ENCODE data around the gene GFRA4. TPM values are rescaled to one million over a fixed set of nuclear protein-coding genes. Genes with fewer than 3 reads are reported as not detected.

Gene GFRA4
- total RNA-seq, 6 experiments from 2014 or later: not detected

GRCh38 chr20:3654326-3655130 lies 8.7 kb downstream of the GFRA4 start:
- intact Hi-C loops (cut with DNase I): no loop called here
- no peaks in the 10 kb centered on the region for H3K27me3 ChIP-seq
- no peak overlapping the region for H3K27ac ChIP-seq
- no peaks in the 10 kb centered on the region for H3K4me1 ChIP-seq
- peaks cover 0 to 11% (median 4%) of the 10 kb centered on the region in 4 donors for H3K36me3 ChIP-seq
- no peaks in the 10 kb centered on the region for H3K9me3 ChIP-seq
- TF ChIP-seq, protein P1, sequence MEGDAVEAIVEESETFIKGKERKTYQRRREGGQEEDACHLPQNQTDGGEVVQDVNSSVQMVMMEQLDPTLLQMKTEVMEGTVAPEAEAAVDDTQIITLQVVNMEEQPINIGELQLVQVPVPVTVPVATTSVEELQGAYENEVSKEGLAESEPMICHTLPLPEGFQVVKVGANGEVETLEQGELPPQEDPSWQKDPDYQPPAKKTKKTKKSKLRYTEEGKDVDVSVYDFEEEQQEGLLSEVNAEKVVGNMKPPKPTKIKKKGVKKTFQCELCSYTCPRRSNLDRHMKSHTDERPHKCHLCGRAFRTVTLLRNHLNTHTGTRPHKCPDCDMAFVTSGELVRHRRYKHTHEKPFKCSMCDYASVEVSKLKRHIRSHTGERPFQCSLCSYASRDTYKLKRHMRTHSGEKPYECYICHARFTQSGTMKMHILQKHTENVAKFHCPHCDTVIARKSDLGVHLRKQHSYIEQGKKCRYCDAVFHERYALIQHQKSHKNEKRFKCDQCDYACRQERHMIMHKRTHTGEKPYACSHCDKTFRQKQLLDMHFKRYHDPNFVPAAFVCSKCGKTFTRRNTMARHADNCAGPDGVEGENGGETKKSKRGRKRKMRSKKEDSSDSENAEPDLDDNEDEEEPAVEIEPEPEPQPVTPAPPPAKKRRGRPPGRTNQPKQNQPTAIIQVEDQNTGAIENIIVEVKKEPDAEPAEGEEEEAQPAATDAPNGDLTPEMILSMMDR (IDR thresholded peaks at IDR 0.05): no peak
- no peak for TF ChIP-seq POLR2A (IDR thresholded peaks at IDR 0.05)
- no peak overlapping the region for H3K4me3 ChIP-seq
- WGBS (ENCODE audit: insufficient coverage, low coverage, low lambda C conversion rate, missing lambda C conversion rate): 79% methylated on average over 9 of the region's 17 CpGs
- DNase-seq (peak in 1 of 3 donors; percentile 23), ATAC-seq (no peak)

GRCh38 chr20:3653921-3654320 lies 9.3 kb downstream of the GFRA4 start:
- no peak for TF ChIP-seq POLR2A (IDR thresholded peaks at IDR 0.05)
- TF ChIP-seq, protein P1 (IDR thresholded peaks at IDR 0.05): no peak
- Histone ChIP-seq H3K4me3 (no peak overlapping the region), H3K36me3 (peaks cover 0 to 15% (median 7%) of the 10 kb centered on the region in 4 donors), H3K9me3 (no peaks in the 10 kb centered on the region), H3K27me3 (no peaks in the 10 kb centered on the region), H3K4me1 (no peaks in the 10 kb centered on the region), H3K27ac (no peak overlapping the region)
- 25% methylated on average over 1 of the region's 2 CpGs for WGBS (ENCODE audit: insufficient coverage, low coverage, low lambda C conversion rate, missing lambda C conversion rate)
- intact Hi-C loops (cut with DNase I): no loop called here
- no peak for ATAC-seq
- DNase-seq: no peak

GRCh38 chr20:3652676-3653596 lies 10.3 kb downstream of the GFRA4 start:
- peak in 1 of 3 donors; percentile 27 for DNase-seq
- H3K27me3 ChIP-seq: no peaks in the 10 kb centered on the region
- H3K4me3 ChIP-seq: no peak overlapping the region
- TF ChIP-seq, protein P1 (IDR thresholded peaks at IDR 0.05): no peak
- TF ChIP-seq POLR2A (IDR thresholded peaks at IDR 0.05): no peak
- intact Hi-C loops (cut with DNase I): no loop called here
- no peaks in the 10 kb centered on the region for H3K9me3 ChIP-seq
- no peaks in the 10 kb centered on the region for H3K4me1 ChIP-seq
- H3K27ac ChIP-seq: no peak overlapping the region
- ATAC-seq: peak in 1 of 4 donors; percentile 19
- H3K36me3 ChIP-seq: peaks cover 0 to 23% (median 10%) of the 10 kb centered on the region in 4 donors
- 64% methylated on average over 6 of the region's 10 CpGs for WGBS (ENCODE audit: insufficient coverage, low coverage, low lambda C conversion rate, missing lambda C conversion rate)

DNA sequence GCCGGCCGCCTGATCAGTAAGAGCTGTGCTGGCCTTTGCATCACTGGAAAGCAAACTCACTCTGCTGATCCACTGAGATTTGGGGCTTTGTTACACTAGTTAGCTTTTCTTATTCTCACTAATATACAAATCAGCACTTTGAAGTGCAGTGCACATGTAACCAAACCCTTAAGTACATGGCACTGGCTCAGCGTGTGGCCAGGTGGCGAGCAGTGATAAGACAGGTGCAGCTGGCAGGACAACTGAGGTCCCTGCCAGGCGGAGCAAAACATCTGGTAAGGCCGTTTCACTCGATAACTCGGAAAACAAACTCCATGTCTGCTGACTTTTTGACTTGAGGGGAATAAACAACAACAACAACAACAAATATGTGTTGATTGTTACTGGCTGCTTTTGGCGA lies 11.0 kb downstream of the GFRA4 start:
- Histone ChIP-seq H3K27me3 (no peaks in the 10 kb centered on the region), H3K9me3 (no peaks in the 10 kb centered on the region), H3K4me1 (no peaks in the 10 kb centered on the region), H3K36me3 (peaks cover 0 to 25% (median 13%) of the 10 kb centered on the region in 4 donors), H3K27ac (no peak overlapping the region), H3K4me3 (no peak overlapping the region)
- intact Hi-C loops (cut with DNase I): no loop called here
- TF ChIP-seq, protein P1 (IDR thresholded peaks at IDR 0.05): no peak
- no peak for TF ChIP-seq POLR2A (IDR thresholded peaks at IDR 0.05)
- DNase-seq (peak in 1 of 3 donors; percentile 20), ATAC-seq (no peak)
- WGBS (ENCODE audit: insufficient coverage, low coverage, low lambda C conversion rate, missing lambda C conversion rate): 85% methylated on average over 6 of the region's 9 CpGs

Data from right lobe of liver (tissue), 6 donors.